DND-41 (cell line): Measurements from ENCODE around the gene DNMBP.

Experiments used
- EZH2 ChIP-seq: IDR thresholded peaks from 3 replicates; pipeline ENCODE4 v1.6.1; 2012; ENCODE audit warnings: borderline replicate concordance, low read depth, mild to moderate bottlenecking, moderate library complexity, low read length, inconsistent platforms; ENCODE audit not compliant: severe bottlenecking
- TF ChIP-seq, protein P1 (sequence below): IDR thresholded peaks from 2 replicates; pipeline ENCODE4 v1.5.1; 2012; ENCODE audit warnings: borderline replicate concordance, low read length, moderate library complexity, mild to moderate bottlenecking; ENCODE audit not compliant: poor library complexity, severe bottlenecking; ENCODE audit errors: extremely low read depth

DNA sequence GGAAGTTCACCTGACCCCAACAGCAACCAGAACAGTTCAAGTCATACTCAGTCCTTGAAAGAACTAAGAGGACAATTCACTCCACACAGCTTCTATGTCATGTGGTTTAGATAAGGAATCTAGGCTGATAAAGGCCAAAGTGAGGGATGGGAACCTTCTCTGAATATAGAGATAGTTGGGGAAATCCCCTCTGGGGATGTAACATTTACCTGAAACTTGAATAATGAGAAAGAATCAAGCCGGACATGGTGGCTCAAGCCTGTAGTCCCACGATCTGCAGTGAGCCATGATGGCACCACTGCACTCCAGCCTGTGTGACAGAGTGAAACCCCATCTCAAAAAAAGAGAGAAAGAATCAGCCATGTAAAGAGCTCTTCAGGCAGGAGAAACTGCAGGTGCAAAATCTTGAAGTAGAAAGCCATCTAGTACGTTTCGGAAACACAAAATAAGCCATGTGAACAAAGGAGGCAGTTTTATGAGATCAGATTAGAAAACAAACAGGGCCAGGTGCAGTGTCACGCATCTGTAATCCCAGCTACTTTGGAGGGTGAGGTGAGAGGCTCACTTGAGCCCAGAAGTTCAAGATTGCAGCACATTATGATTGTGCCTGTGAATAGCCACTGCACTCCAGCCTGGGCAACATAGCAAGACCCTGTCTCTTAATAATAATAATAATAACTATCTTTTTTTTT is 4.5 kb upstream of the DNMBP start:
- TF ChIP-seq, protein P1, sequence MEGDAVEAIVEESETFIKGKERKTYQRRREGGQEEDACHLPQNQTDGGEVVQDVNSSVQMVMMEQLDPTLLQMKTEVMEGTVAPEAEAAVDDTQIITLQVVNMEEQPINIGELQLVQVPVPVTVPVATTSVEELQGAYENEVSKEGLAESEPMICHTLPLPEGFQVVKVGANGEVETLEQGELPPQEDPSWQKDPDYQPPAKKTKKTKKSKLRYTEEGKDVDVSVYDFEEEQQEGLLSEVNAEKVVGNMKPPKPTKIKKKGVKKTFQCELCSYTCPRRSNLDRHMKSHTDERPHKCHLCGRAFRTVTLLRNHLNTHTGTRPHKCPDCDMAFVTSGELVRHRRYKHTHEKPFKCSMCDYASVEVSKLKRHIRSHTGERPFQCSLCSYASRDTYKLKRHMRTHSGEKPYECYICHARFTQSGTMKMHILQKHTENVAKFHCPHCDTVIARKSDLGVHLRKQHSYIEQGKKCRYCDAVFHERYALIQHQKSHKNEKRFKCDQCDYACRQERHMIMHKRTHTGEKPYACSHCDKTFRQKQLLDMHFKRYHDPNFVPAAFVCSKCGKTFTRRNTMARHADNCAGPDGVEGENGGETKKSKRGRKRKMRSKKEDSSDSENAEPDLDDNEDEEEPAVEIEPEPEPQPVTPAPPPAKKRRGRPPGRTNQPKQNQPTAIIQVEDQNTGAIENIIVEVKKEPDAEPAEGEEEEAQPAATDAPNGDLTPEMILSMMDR: no peak
- no peak for TF ChIP-seq EZH2
